ENCODE data around the gene MAP3K14. TPM values are rescaled to one million over a fixed set of nuclear protein-coding genes. Genes with fewer than 3 reads are reported as not detected.

The MAP3K14 gene
- polyA plus RNA-seq, 3 donors, result 1.4 to 29.9 (median 3.8) TPM

GRCh38 chr17:45296833-45297124 lies 20.0 kb downstream of the MAP3K14 start:
- intact Hi-C loops (cut with micrococcal nuclease), result no loop called here
- H3K4me3 Mint-ChIP-seq, result no peak overlapping the region
- TF ChIP-seq, protein P1, sequence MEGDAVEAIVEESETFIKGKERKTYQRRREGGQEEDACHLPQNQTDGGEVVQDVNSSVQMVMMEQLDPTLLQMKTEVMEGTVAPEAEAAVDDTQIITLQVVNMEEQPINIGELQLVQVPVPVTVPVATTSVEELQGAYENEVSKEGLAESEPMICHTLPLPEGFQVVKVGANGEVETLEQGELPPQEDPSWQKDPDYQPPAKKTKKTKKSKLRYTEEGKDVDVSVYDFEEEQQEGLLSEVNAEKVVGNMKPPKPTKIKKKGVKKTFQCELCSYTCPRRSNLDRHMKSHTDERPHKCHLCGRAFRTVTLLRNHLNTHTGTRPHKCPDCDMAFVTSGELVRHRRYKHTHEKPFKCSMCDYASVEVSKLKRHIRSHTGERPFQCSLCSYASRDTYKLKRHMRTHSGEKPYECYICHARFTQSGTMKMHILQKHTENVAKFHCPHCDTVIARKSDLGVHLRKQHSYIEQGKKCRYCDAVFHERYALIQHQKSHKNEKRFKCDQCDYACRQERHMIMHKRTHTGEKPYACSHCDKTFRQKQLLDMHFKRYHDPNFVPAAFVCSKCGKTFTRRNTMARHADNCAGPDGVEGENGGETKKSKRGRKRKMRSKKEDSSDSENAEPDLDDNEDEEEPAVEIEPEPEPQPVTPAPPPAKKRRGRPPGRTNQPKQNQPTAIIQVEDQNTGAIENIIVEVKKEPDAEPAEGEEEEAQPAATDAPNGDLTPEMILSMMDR (IDR thresholded peaks at IDR 0.05), result no peak
- H3K4me3 ChIP-seq (replicated peaks in 1 of 3; ENCODE audit: low read depth in 2 of 3, low read length in 3 of 3), result peak overlapping the region in 1 of 3 experiments; percentile 31
- peaks cover 95% of the 10 kb centered on the region for H3K4me1 Mint-ChIP-seq
- DNase-seq, result no peak
- no CpG with 5 or more reads among the region's 1 CpG for WGBS (ENCODE audit: insufficient coverage)
- H3K27me3 Mint-ChIP-seq (ENCODE audit: low read depth in 3 of 3), result no peaks in the 10 kb centered on the region
- no peak overlapping the region for H2AFZ ChIP-seq (ENCODE audit: insufficient read depth, low read depth, low read length, poor library complexity, severe bottlenecking)
- H3K9me3 Mint-ChIP-seq, result peaks cover 0 to 2% (median 0%) of the 10 kb centered on the region in 7 donors
- peaks cover 47% of the 10 kb centered on the region for H4K20me1 ChIP-seq (ENCODE audit: insufficient read depth, low read length)
- H3K4me1 ChIP-seq (ENCODE audit: control insufficient read depth in 1 of 2, insufficient read depth in 2 of 2, low read length in 2 of 2), result peaks cover 88 to 98% of the 10 kb centered on the region in 2 donors
- no peak overlapping the region for H3K9ac ChIP-seq (ENCODE audit: insufficient read depth, low read length, poor library complexity, severe bottlenecking)
- peak overlapping the region; percentile 86 to 94 (median 91) for H3K27ac Mint-ChIP-seq
- H3K27me3 ChIP-seq (ENCODE audit: control insufficient read depth in 2 of 2, insufficient read depth in 2 of 2, low read length in 2 of 2), result no peaks in the 10 kb centered on the region
- no peaks in the 10 kb centered on the region for H3K36me3 ChIP-seq (replicated peaks in 1 of 2; ENCODE audit: control insufficient read depth in 1 of 2, insufficient read depth in 2 of 2, low read length in 2 of 2)
- H3K27ac ChIP-seq (ENCODE audit: low read depth in 1 of 2, low read length in 2 of 2), result peak overlapping the region; percentile 47 to 83
- H3K36me3 Mint-ChIP-seq, result peaks cover 24 to 42% of the 10 kb centered on the region in 2 donors
- H3K79me2 ChIP-seq (ENCODE audit: insufficient read depth, low read length), result peaks cover 77% of the 10 kb centered on the region
- H3K9me3 ChIP-seq (replicated peaks in 1 of 2; ENCODE audit: control insufficient read depth in 1 of 2, insufficient read depth in 1 of 2, low read length in 2 of 2), result no peaks in the 10 kb centered on the region
- no peak overlapping the region for H3K4me2 ChIP-seq (replicated peaks; ENCODE audit: extremely low read depth, low read length, poor library complexity, severe bottlenecking)

DNA sequence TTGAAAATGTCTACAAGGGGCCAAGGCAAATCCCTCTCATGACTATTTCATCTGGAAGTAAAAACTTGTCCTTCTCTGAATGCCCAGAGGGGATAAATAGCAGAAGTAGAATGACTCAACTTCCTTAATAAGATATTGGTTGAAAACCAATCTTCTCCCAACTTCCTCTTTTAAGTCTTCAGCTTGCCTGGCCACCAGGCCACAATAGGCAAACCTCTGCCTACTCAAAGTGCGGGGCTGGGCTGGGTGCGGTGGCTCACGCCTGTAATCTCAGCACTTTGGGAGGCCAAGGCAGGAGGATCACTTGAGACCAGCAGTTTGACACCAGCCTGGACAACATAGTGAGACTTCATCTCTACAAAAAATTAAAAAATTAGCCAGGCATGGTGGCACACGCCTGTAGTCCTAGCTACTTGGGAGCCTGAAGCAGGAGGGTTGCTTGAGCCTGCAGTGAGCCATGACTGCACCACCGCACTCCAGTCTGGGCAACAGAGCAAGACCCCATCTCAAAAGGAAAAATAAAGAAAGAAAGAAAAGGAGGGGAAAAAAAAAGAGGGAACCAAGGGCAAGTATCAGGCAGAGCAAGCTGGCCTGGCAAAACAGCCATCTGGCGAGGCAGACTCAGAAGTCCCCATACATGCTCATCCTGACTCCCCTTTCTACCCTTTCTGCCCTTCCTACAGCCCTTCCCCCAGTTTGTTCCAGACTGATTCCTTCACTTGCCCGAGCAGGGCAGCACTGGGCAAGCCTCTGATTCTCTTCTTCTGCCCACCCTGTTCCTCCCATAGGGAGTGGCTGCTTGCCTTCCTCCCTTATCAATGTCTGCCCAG lies 20.6 kb downstream of the MAP3K14 start:
- peak; percentile 84 to 99 (median 93) for DNase-seq
- WGBS (ENCODE audit: insufficient coverage), result 39% methylated on average over 5 of the region's 7 CpGs

More for the DNA sequence above, 20.6 kb downstream of the MAP3K14 start:
- H3K27ac Mint-ChIP-seq, result peak overlapping the region; percentile 89 to 94 (median 91)
- Histone ChIP-seq H3K79me2 (ENCODE audit: insufficient read depth, low read length) (peaks cover 72% of the 10 kb centered on the region), H3K27me3 (ENCODE audit: control insufficient read depth in 2 of 2, insufficient read depth in 2 of 2, low read length in 2 of 2) (no peaks in the 10 kb centered on the region), H2AFZ (ENCODE audit: insufficient read depth, low read depth, low read length, poor library complexity, severe bottlenecking) (no peak overlapping the region), H3K9ac (ENCODE audit: insufficient read depth, low read length, poor library complexity, severe bottlenecking) (no peak overlapping the region), H3K4me2 (replicated peaks; ENCODE audit: extremely low read depth, low read length, poor library complexity, severe bottlenecking) (peak overlapping the region; percentile 65), H3K4me3 (replicated peaks in 1 of 3; ENCODE audit: low read depth in 2 of 3, low read length in 3 of 3) (peak overlapping the region in 1 of 3 experiments; percentile 43), H4K20me1 (ENCODE audit: insufficient read depth, low read length) (peaks cover 45% of the 10 kb centered on the region), H3K36me3 (replicated peaks in 1 of 2; ENCODE audit: control insufficient read depth in 1 of 2, insufficient read depth in 2 of 2, low read length in 2 of 2) (no peaks in the 10 kb centered on the region), H3K27ac (ENCODE audit: low read depth in 1 of 2, low read length in 2 of 2) (peak overlapping the region; percentile 47 to 83), H3K4me1 (ENCODE audit: control insufficient read depth in 1 of 2, insufficient read depth in 2 of 2, low read length in 2 of 2) (peaks cover 91 to 98% of the 10 kb centered on the region in 2 donors), H3K9me3 (replicated peaks in 1 of 2; ENCODE audit: control insufficient read depth in 1 of 2, insufficient read depth in 1 of 2, low read length in 2 of 2) (no peaks in the 10 kb centered on the region)
- peaks cover 95% of the 10 kb centered on the region for H3K4me1 Mint-ChIP-seq
- peak overlapping the region in 1 of 2 donors; percentile 51 for H3K4me3 Mint-ChIP-seq
- TF ChIP-seq, protein P1 (IDR thresholded peaks at IDR 0.05), result no peak
- H3K27me3 Mint-ChIP-seq (ENCODE audit: low read depth in 3 of 3), result no peaks in the 10 kb centered on the region
- H3K9me3 Mint-ChIP-seq, result peaks cover 0 to 2% (median 0%) of the 10 kb centered on the region in 7 donors
- intact Hi-C loops (cut with micrococcal nuclease), result no loop called here
- H3K36me3 Mint-ChIP-seq, result peaks cover 24 to 40% of the 10 kb centered on the region in 2 donors
